Stimulated activated effector memory CD8-positive, alpha-beta T cell treated with anti-CD3 and anti-CD28 coated beads, Interleukin-12 subunit alpha, Interleukin-12 subunit beta, amount 100 ng/mL, for 72 hours (primary cell): ENCODE results near the gene DYSF.

Experiments
- ATAC-seq: fragments of 150-1000 bp; cut with Tn5 transposase; 2 replicates; pipeline ENCODE4 v1.10.0; 2021
- DNase-seq, 2 donors: peaks; one replicate each; pipeline ENCODE4 v3.0.0; 2021 to 2022; ENCODE audit warnings: low spot score in 2 of 2
- H3K27ac Mint-ChIP-seq: one replicate; pipeline ENCODE4 v1.8.0; 2022; ENCODE audit warnings: mild to moderate bottlenecking, mixed read lengths
- H3K36me3 Mint-ChIP-seq: one replicate; pipeline ENCODE4 v1.8.0; 2022; ENCODE audit warnings: mild to moderate bottlenecking, mixed read lengths
- H3K4me1 Mint-ChIP-seq: one replicate; pipeline ENCODE4 v1.8.0; 2022; ENCODE audit warnings: mixed read lengths
- H3K4me3 Mint-ChIP-seq: one replicate; pipeline ENCODE4 v1.8.0; 2022; ENCODE audit warnings: mild to moderate bottlenecking, mixed read lengths
- H3K9me3 Mint-ChIP-seq: one replicate; pipeline ENCODE4 v1.8.0; 2022; ENCODE audit warnings: mixed read lengths

Gene DYSF

GRCh38 chr2:71536226-71536671 lies 82.9 kb downstream of the DYSF start:
- ATAC-seq (no peak), DNase-seq (no peak)
- no peak overlapping the region for H3K27ac Mint-ChIP-seq
- H3K4me1 Mint-ChIP-seq = peaks cover 8% of the 10 kb centered on the region
- H3K9me3 Mint-ChIP-seq = no peaks in the 10 kb centered on the region
- H3K36me3 Mint-ChIP-seq = no peaks in the 10 kb centered on the region
- no peak overlapping the region for H3K4me3 Mint-ChIP-seq

GRCh38 chr2:71538241-71538640 lies 84.9 kb downstream of the DYSF start:
- DNase-seq (no peak), ATAC-seq (no peak)
- peak overlapping the region; percentile 74 for H3K27ac Mint-ChIP-seq
- H3K9me3 Mint-ChIP-seq = no peaks in the 10 kb centered on the region
- H3K4me3 Mint-ChIP-seq = peak overlapping the region; percentile 42
- H3K4me1 Mint-ChIP-seq = peaks cover 8% of the 10 kb centered on the region
- H3K36me3 Mint-ChIP-seq = no peaks in the 10 kb centered on the region

GRCh38 chr2:71538656-71539265 lies 85.4 kb downstream of the DYSF start:
- Mint-ChIP-seq H3K4me3 (peak overlapping the region; percentile 42), H3K9me3 (no peaks in the 10 kb centered on the region), H3K27ac (peak overlapping the region; percentile 74), H3K36me3 (no peaks in the 10 kb centered on the region), H3K4me1 (peaks cover 8% of the 10 kb centered on the region)
- peak; percentile 83 for ATAC-seq
- peak in 1 of 2 donors; percentile 56 for DNase-seq

- Mint-ChIP-seq H3K27ac (no peak overlapping the region), H3K9me3 (no peaks in the 10 kb centered on the region), H3K36me3 (no peaks in the 10 kb centered on the region), H3K4me1 (peaks cover 21% of the 10 kb centered on the region), H3K4me3 (no peak overlapping the region)
- ATAC-seq (no peak), DNase-seq (no peak)
Observed at GRCh38 chr2:71540818-71541217, 87.5 kb downstream of the DYSF start.

GRCh38 chr2:71544919-71545571 lies 91.7 kb downstream of the DYSF start:
- H3K4me3 Mint-ChIP-seq = peak overlapping the region; percentile 51
- no peak for ATAC-seq
- DNase-seq = no peak
- no peaks in the 10 kb centered on the region for H3K9me3 Mint-ChIP-seq
- H3K27ac Mint-ChIP-seq = no peak overlapping the region
- H3K36me3 Mint-ChIP-seq = no peaks in the 10 kb centered on the region
- H3K4me1 Mint-ChIP-seq = peaks cover 14% of the 10 kb centered on the region

- peak overlapping the region; percentile 51 for H3K4me3 Mint-ChIP-seq
- no peaks in the 10 kb centered on the region for H3K36me3 Mint-ChIP-seq
- peaks cover 14% of the 10 kb centered on the region for H3K4me1 Mint-ChIP-seq
- DNase-seq (peak; percentile 14 to 61), ATAC-seq (peak; percentile 77)
- H3K27ac Mint-ChIP-seq = no peak overlapping the region
- no peaks in the 10 kb centered on the region for H3K9me3 Mint-ChIP-seq
Observed at GRCh38 chr2:71545572-71546274, 92.4 kb downstream of the DYSF start.

- DNase-seq = no peak
- Mint-ChIP-seq H3K27ac (no peak overlapping the region), H3K4me3 (peak overlapping the region; percentile 51), H3K9me3 (no peaks in the 10 kb centered on the region), H3K36me3 (no peaks in the 10 kb centered on the region), H3K4me1 (peaks cover 14% of the 10 kb centered on the region)
- no peak for ATAC-seq
Observed at GRCh38 chr2:71546275-71546638, 92.9 kb downstream of the DYSF start.

GRCh38 chr2:71546777-71547281 lies 93.5 kb downstream of the DYSF start:
- H3K36me3 Mint-ChIP-seq = no peaks in the 10 kb centered on the region
- DNase-seq (no peak), ATAC-seq (no peak)
- peaks cover 14% of the 10 kb centered on the region for H3K4me1 Mint-ChIP-seq
- H3K9me3 Mint-ChIP-seq = no peaks in the 10 kb centered on the region
- no peak overlapping the region for H3K4me3 Mint-ChIP-seq
- no peak overlapping the region for H3K27ac Mint-ChIP-seq

- H3K27ac Mint-ChIP-seq = no peak overlapping the region
- H3K9me3 Mint-ChIP-seq = no peaks in the 10 kb centered on the region
- no peak for ATAC-seq
- peaks cover 14% of the 10 kb centered on the region for H3K4me1 Mint-ChIP-seq
- H3K4me3 Mint-ChIP-seq = no peak overlapping the region
- no peak for DNase-seq
- H3K36me3 Mint-ChIP-seq = no peaks in the 10 kb centered on the region
Observed at GRCh38 chr2:71547616-71548285, 94.4 kb downstream of the DYSF start.

GRCh38 chr2:71548646-71549425 lies 95.5 kb downstream of the DYSF start:
- H3K4me1 Mint-ChIP-seq = peaks cover 14% of the 10 kb centered on the region
- no peak overlapping the region for H3K4me3 Mint-ChIP-seq
- H3K9me3 Mint-ChIP-seq = no peaks in the 10 kb centered on the region
- peak; percentile 57 for ATAC-seq
- no peak overlapping the region for H3K27ac Mint-ChIP-seq
- peak; percentile 53 to 82 for DNase-seq
- H3K36me3 Mint-ChIP-seq = no peaks in the 10 kb centered on the region

- DNase-seq (no peak), ATAC-seq (no peak)
- Mint-ChIP-seq H3K4me1 (peaks cover 8% of the 10 kb centered on the region), H3K4me3 (no peak overlapping the region), H3K36me3 (no peaks in the 10 kb centered on the region), H3K27ac (no peak overlapping the region), H3K9me3 (no peaks in the 10 kb centered on the region)
Observed at GRCh38 chr2:71550801-71551630, 97.7 kb downstream of the DYSF start.

GRCh38 chr2:71551631-71551915 lies 98.2 kb downstream of the DYSF start:
- no peaks in the 10 kb centered on the region for H3K36me3 Mint-ChIP-seq
- DNase-seq = no peak
- no peak overlapping the region for H3K4me3 Mint-ChIP-seq

GRCh38 chr2:71552356-71552755 lies 99.0 kb downstream of the DYSF start:
- DNase-seq (no peak), ATAC-seq (no peak)
- peaks cover 8% of the 10 kb centered on the region for H3K4me1 Mint-ChIP-seq
- no peak overlapping the region for H3K4me3 Mint-ChIP-seq
- no peaks in the 10 kb centered on the region for H3K36me3 Mint-ChIP-seq
- no peaks in the 10 kb centered on the region for H3K9me3 Mint-ChIP-seq
- no peak overlapping the region for H3K27ac Mint-ChIP-seq

More at GRCh38 chr2:71551631-71551915, 98.2 kb downstream of the DYSF start:
- Mint-ChIP-seq H3K27ac (no peak overlapping the region), H3K4me1 (peaks cover 8% of the 10 kb centered on the region), H3K9me3 (no peaks in the 10 kb centered on the region)
- ATAC-seq = no peak

- Mint-ChIP-seq H3K4me3 (no peak overlapping the region), H3K27ac (no peak overlapping the region), H3K9me3 (no peaks in the 10 kb centered on the region), H3K36me3 (no peaks in the 10 kb centered on the region), H3K4me1 (peaks cover 8% of the 10 kb centered on the region)
- ATAC-seq (no peak), DNase-seq (no peak)
Observed at GRCh38 chr2:71552861-71553301, 99.5 kb downstream of the DYSF start.
